Astrocyte of the cerebellum (primary cell): Measurements from ENCODE around the gene TRIM44.
"Not testable (repeated sequence)": the region's sequence is repeated elsewhere in the genome, so short reads cannot be mapped to it uniquely, and the experiment has no call there.

Experiments
- DNase-seq: peaks from one replicate; pipeline ENCODE4 v3.0.0-alpha.2; 2011; ENCODE audit warnings: low read depth
- H3K4me3 ChIP-seq: 2 replicates; pipeline ENCODE4 v1.5.1; 2011; ENCODE audit warnings: mild to moderate bottlenecking, low read depth, low read length, moderate library complexity
- in situ Hi-C: cut with HindIII; loops from 2 replicates; pipeline ENCODE4 v1.10.0; 2017; ENCODE audit warnings: low sequenced_read_pairs
- TF ChIP-seq, protein P1 (sequence below): IDR thresholded peaks from 2 replicates; pipeline ENCODE4 v1.5.1; 2012; ENCODE audit warnings: low read length, low read depth, moderate library complexity, mild to moderate bottlenecking; ENCODE audit errors: missing control alignments

The TRIM44 gene

GRCh38 chr11:35641964-35642363, 20.6 kb upstream of the TRIM44 start:
- in situ Hi-C loops, result loop anchor here (5.0 to 25.0 kb wide), 2 partner anchors 70 to 170 kb away; no protein-coding TSS in a partner anchor
- no peak overlapping the region for H3K4me3 ChIP-seq
- no peak for DNase-seq
- TF ChIP-seq, protein P1, sequence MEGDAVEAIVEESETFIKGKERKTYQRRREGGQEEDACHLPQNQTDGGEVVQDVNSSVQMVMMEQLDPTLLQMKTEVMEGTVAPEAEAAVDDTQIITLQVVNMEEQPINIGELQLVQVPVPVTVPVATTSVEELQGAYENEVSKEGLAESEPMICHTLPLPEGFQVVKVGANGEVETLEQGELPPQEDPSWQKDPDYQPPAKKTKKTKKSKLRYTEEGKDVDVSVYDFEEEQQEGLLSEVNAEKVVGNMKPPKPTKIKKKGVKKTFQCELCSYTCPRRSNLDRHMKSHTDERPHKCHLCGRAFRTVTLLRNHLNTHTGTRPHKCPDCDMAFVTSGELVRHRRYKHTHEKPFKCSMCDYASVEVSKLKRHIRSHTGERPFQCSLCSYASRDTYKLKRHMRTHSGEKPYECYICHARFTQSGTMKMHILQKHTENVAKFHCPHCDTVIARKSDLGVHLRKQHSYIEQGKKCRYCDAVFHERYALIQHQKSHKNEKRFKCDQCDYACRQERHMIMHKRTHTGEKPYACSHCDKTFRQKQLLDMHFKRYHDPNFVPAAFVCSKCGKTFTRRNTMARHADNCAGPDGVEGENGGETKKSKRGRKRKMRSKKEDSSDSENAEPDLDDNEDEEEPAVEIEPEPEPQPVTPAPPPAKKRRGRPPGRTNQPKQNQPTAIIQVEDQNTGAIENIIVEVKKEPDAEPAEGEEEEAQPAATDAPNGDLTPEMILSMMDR, result no peak

GRCh38 chr11:35647421-35648093, 15.0 kb upstream of the TRIM44 start:
- no peak overlapping the region for H3K4me3 ChIP-seq
- TF ChIP-seq, protein P1, result no peak
- no peak for DNase-seq
- in situ Hi-C loops, result loop anchor here (25.0 kb wide), 1 partner anchor 165 kb away; no protein-coding TSS in a partner anchor

- DNase-seq, result no peak
- in situ Hi-C loops, result no loop called here
- TF ChIP-seq, protein P1, result no peak
Observed at GRCh38 chr11:35650006-35650405, 12.6 kb upstream of the TRIM44 start.

GRCh38 chr11:35650467-35650866, 12.1 kb upstream of the TRIM44 start:
- TF ChIP-seq, protein P1, result no peak
- DNase-seq, result no peak
- in situ Hi-C loops, result no loop called here
- H3K4me3 ChIP-seq, result no peak overlapping the region

More at GRCh38 chr11:35650006-35650405, 12.6 kb upstream of the TRIM44 start:
- no peak overlapping the region for H3K4me3 ChIP-seq

DNA sequence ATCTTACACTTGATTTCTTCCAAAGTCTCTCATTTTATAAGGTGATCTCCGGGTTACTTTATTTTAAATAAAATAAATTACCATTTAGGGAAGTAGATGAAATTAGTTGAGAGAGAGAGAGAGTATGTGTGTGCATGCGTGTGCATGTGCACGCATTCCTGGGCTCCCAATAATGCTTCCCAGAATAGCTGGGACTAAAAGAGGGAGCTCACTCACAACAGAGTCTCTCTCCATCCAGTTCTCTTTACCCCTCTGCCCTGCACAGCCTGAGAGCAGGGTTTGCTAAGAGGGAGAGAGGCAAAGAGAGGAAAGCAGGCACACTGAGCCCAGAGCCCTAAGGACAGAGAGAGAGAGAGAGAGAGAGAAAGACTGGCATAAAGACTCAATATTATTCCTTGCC, 11.3 kb upstream of the TRIM44 start:
- no peak for DNase-seq
- in situ Hi-C loops, result no loop called here
- TF ChIP-seq, protein P1, result no peak
- H3K4me3 ChIP-seq, result no peak overlapping the region

- H3K4me3 ChIP-seq, in situ Hi-C loops, DNase-seq: not testable (repeated sequence)
Observed at GRCh38 chr11:35652786-35653185, 9.8 kb upstream of the TRIM44 start.

GRCh38 chr11:35654711-35655110, 7.9 kb upstream of the TRIM44 start:
- TF ChIP-seq, protein P1, result no peak
- no peak for DNase-seq
- in situ Hi-C loops, result no loop called here
- no peak overlapping the region for H3K4me3 ChIP-seq
